Keratinocyte (primary cell): ENCODE data around the gene PCDHGB3. TPM values are rescaled to one million over a fixed set of nuclear protein-coding genes. Genes with fewer than 3 reads are reported as not detected.
"Not testable (repeated sequence)": the region's sequence is repeated elsewhere in the genome, so short reads cannot be mapped to it uniquely, and the experiment has no call there.

Experiments
- DNase-seq: peaks from one replicate; pipeline ENCODE4 v3.0.0-alpha.2; 2011; ENCODE audit warnings: low read depth, missing footprints, low spot score
- FAIRE-seq: peaks from 2 replicates; lab custom pipeline; 2011; peaks lifted over from hg19 to GRCh38; lab: Jason Lieb, UNC
- H2AFZ ChIP-seq: 2 replicates; pipeline ENCODE4 v1.6.0; 2012; ENCODE audit warnings: low read length, control low read depth, inconsistent platforms; ENCODE audit not compliant: control insufficient read depth
- H3K27ac ChIP-seq: 2 replicates; pipeline ENCODE4 v1.5.1; 2011; ENCODE audit warnings: low read length; ENCODE audit not compliant: control insufficient read depth, insufficient read depth
- H3K27me3 ChIP-seq: 3 replicates; pipeline ENCODE4 v1.6.0; 2011; ENCODE audit warnings: low read length; ENCODE audit not compliant: control insufficient read depth, insufficient read depth; ENCODE audit errors: extremely low read depth
- H3K36me3 ChIP-seq, 2 experiments: 2 replicates in 1 of 2; 3 replicates in 1 of 2; pipeline ENCODE4 v1.5.1; 2011; ENCODE audit warnings: low read length in 2 of 2, mild to moderate bottlenecking in 1 of 2; ENCODE audit not compliant: control insufficient read depth in 2 of 2, insufficient read depth in 2 of 2; ENCODE audit errors: extremely low read depth in 1 of 2
- H3K4me1 ChIP-seq: 3 replicates; pipeline ENCODE4 v1.5.1; 2011; ENCODE audit warnings: low read length; ENCODE audit not compliant: control insufficient read depth, insufficient read depth; ENCODE audit errors: extremely low read depth
- H3K4me2 ChIP-seq: 3 replicates; pipeline ENCODE4 v1.6.0; 2011; ENCODE audit warnings: low read depth, low read length; ENCODE audit not compliant: control insufficient read depth, insufficient read depth; ENCODE audit errors: extremely low read depth
- H3K4me3 ChIP-seq, 3 experiments: fragments of 200-600 bp in 1 of 3; sonication (generic) in 1 of 3; 2 replicates in 2 of 3; 3 replicates in 1 of 3; pipeline ENCODE4 v1.5.1; 2011 to 2016; ENCODE audit warnings: low read length in 3 of 3, mild to moderate bottlenecking in 3 of 3, control low read depth in 2 of 3, inconsistent platforms in 1 of 3, low read depth in 1 of 3, mixed read lengths in 1 of 3, mixed run types in 1 of 3, moderate library complexity in 1 of 3; ENCODE audit not compliant: control insufficient read depth in 2 of 3, insufficient read depth in 2 of 3; ENCODE audit errors: extremely low read depth in 1 of 3
- H3K79me2 ChIP-seq: 2 replicates; pipeline ENCODE4 v1.6.0; 2012; ENCODE audit warnings: low read length; ENCODE audit not compliant: control insufficient read depth, insufficient read depth
- H3K9ac ChIP-seq: 3 replicates; pipeline ENCODE4 v1.6.0; 2011; ENCODE audit warnings: low read length; ENCODE audit not compliant: control insufficient read depth, insufficient read depth; ENCODE audit errors: extremely low read depth
- H3K9me1 ChIP-seq: 3 replicates; pipeline ENCODE4 v1.6.0; 2011; ENCODE audit warnings: low read length; ENCODE audit not compliant: control insufficient read depth, insufficient read depth; ENCODE audit errors: extremely low read depth
- H3K9me3 ChIP-seq: 2 replicates; pipeline ENCODE4 v1.5.1; 2012; ENCODE audit warnings: low read depth, low read length; ENCODE audit not compliant: control insufficient read depth
- H4K20me1 ChIP-seq: 3 replicates; pipeline ENCODE4 v1.6.0; 2011; ENCODE audit warnings: low read length; ENCODE audit not compliant: control insufficient read depth, insufficient read depth; ENCODE audit errors: extremely low read depth
- EZH2 ChIP-seq: IDR thresholded peaks from one replicate; pipeline ENCODE4 v1.6.1; 2012; ENCODE audit warnings: inconsistent platforms, mild to moderate bottlenecking, low read length, moderate library complexity
- dilution Hi-C: fragments of 300-500 bp; cut with MboI; formaldehyde crosslinking; loops from one replicate; pipeline ENCODE4 v1.7.0; 2020; ENCODE audit warnings: low sequenced_read_pairs; ENCODE audit not compliant: extremely low pct_ligation_motif_present
- polyA plus RNA-seq, 5 experiments: library from polyadenylated mRNA; depleted of rRNA in 3 of 5; stranded (reverse) in 3 of 5; stranded (forward) in 1 of 5; unstranded in 1 of 5; fragments of >200 nt; gene quantifications; 1 replicate in 1 of 5; 2 replicates in 3 of 5; 3 replicates in 1 of 5; pipeline versions ENCODE4 v1.2.1 to v1.2.3, GENCODE V29; 2011 to 2012; ENCODE audit warnings: missing spikeins in 2 of 5, low read depth in 1 of 5, low replicate concordance in 1 of 5
- TF ChIP-seq, protein P1 (sequence below), 3 experiments: IDR thresholded peaks in 1 of 3; conservative IDR thresholded peaks in 1 of 3; optimal IDR thresholded peaks in 1 of 3; 2 replicates in 2 of 3; 3 replicates in 1 of 3; pipeline versions ENCODE3 to v1.5.1; 2011; ENCODE audit warnings: low read length in 3 of 3, mild to moderate bottlenecking in 3 of 3, moderate library complexity in 2 of 3, control low read depth in 1 of 3, inconsistent platforms in 1 of 3; ENCODE audit not compliant: insufficient read depth in 2 of 3; ENCODE audit errors: extremely low read depth in 1 of 3

The PCDHGB3 gene
- polyA plus RNA-seq, 1 donor (not counting 4 experiments of a cell fraction or from before 2014, with no cell fraction given), result 0.18 TPM

DNA sequence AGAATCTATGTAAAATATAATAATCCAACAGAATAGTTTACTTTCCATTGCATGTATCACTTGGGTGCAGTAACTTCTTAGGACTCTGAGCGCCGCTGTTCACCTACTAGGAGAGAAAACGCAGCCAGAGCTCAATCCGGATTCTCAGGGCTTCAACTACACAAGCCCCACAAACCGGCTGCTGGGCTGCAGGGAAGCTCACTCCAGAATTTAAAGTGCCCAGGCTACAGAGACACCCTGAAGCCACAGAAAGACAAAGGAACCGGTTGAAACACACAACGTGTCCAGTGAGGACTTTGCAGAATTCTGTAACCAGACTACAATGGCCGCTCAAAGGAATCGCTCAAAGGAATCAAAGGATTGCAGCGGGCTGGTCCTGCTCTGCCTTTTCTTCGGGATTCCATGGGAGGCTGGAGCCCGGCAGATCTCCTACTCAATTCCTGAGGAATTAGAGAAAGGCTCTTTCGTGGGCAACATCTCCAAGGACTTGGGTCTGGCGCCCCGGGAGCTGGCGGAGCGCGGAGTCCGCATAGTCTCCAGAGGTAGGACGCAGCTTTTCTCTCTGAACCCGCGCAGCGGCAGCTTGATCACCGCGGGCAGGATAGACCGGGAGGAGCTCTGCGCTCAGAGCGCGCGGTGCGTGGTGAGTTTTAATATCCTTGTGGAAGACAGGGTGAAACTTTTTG is 43.0 kb downstream of the PCDHGB3 start, which contains the start of gene PCDHGA10:
PCDHGA10 (plus strand) TSS at position 134 of the 686 bp plus-strand sequence; CDS start at position 323, 189 bp downstream.
- Histone ChIP-seq H4K20me1 (no peaks in the 10 kb centered on the region), H3K9me3 (peaks cover 23% of the 10 kb centered on the region), H3K27ac (peak within 1 kb of the TSS; percentile 14), H3K9ac (peak within 1 kb of the TSS; percentile 66), H2AFZ (peak within 1 kb of the TSS; percentile 80), H3K9me1 (no peaks in the 10 kb centered on the region), H3K4me2 (peak within 1 kb of the TSS; percentile 82), H3K36me3 (no peaks in the 10 kb centered on the region), H3K4me3 (peak within 1 kb of the TSS; percentile 35 to 76 (median 75)), H3K27me3 (peaks cover 15% of the 10 kb centered on the region), H3K79me2 (no peaks in the 10 kb centered on the region), H3K4me1 (peaks cover 5% of the 10 kb centered on the region)
- TF ChIP-seq, protein P1, sequence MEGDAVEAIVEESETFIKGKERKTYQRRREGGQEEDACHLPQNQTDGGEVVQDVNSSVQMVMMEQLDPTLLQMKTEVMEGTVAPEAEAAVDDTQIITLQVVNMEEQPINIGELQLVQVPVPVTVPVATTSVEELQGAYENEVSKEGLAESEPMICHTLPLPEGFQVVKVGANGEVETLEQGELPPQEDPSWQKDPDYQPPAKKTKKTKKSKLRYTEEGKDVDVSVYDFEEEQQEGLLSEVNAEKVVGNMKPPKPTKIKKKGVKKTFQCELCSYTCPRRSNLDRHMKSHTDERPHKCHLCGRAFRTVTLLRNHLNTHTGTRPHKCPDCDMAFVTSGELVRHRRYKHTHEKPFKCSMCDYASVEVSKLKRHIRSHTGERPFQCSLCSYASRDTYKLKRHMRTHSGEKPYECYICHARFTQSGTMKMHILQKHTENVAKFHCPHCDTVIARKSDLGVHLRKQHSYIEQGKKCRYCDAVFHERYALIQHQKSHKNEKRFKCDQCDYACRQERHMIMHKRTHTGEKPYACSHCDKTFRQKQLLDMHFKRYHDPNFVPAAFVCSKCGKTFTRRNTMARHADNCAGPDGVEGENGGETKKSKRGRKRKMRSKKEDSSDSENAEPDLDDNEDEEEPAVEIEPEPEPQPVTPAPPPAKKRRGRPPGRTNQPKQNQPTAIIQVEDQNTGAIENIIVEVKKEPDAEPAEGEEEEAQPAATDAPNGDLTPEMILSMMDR (optimal IDR thresholded peaks at IDR 0.05 in 1 of 3, IDR thresholded peaks at IDR 0.05 in 1 of 3, conservative IDR thresholded peaks at IDR 0.05 in 1 of 3; ENCODE audit: extremely low read depth in 1 of 3, insufficient read depth in 2 of 3, low read length in 3 of 3), result peak; percentile 58 to 72 (median 67)
- no peak for TF ChIP-seq EZH2
- FAIRE-seq, result peak; percentile 26
- no peak for DNase-seq
- dilution Hi-C loops, result no loop called here

GRCh38 chr5:141413540-141414069 is 43.6 kb downstream of the PCDHGB3 start:
- Histone ChIP-seq H2AFZ (peak overlapping the region; percentile 80), H3K9me3 (peaks cover 23% of the 10 kb centered on the region), H3K36me3 (no peaks in the 10 kb centered on the region), H3K79me2 (no peaks in the 10 kb centered on the region), H3K4me2 (peak overlapping the region; percentile 82), H3K9me1 (no peaks in the 10 kb centered on the region), H3K4me1 (peaks cover 5% of the 10 kb centered on the region), H4K20me1 (no peaks in the 10 kb centered on the region), H3K27ac (no peak overlapping the region), H3K27me3 (peaks cover 15% of the 10 kb centered on the region), H3K4me3 (peak overlapping the region; percentile 35 to 76 (median 75)), H3K9ac (no peak overlapping the region)
- dilution Hi-C loops, result no loop called here
- DNase-seq, result no peak
- no peak for TF ChIP-seq EZH2
- TF ChIP-seq, protein P1 (optimal IDR thresholded peaks at IDR 0.05 in 1 of 3, IDR thresholded peaks at IDR 0.05 in 1 of 3, conservative IDR thresholded peaks at IDR 0.05 in 1 of 3; ENCODE audit: extremely low read depth in 1 of 3, insufficient read depth in 2 of 3, low read length in 3 of 3), result no peak
- FAIRE-seq, result no peak

GRCh38 chr5:141414548-141415274 is 44.7 kb downstream of the PCDHGB3 start:
- H3K4me3 ChIP-seq, H3K36me3 ChIP-seq, H3K9ac ChIP-seq, H2AFZ ChIP-seq, H3K9me1 ChIP-seq, dilution Hi-C loops, H3K27ac ChIP-seq, H3K4me1 ChIP-seq, H3K4me2 ChIP-seq, FAIRE-seq, DNase-seq, H3K79me2 ChIP-seq, H4K20me1 ChIP-seq: not testable (repeated sequence)
- Histone ChIP-seq H3K27me3 (peaks cover 22% of the 10 kb centered on the region), H3K9me3 (peaks cover 23% of the 10 kb centered on the region)
